Amygdala (tissue), 56 donors: ENCODE results near the gene CEACAM21.
"Not testable (repeated sequence)": the region's sequence is repeated elsewhere in the genome, so short reads cannot be mapped to it uniquely, and the experiment has no call there.

Experiments used
- DNase-seq, 56 donors: peaks; one replicate each; lab custom pipeline; 2025; lab: John Stamatoyannopoulos, UW

CEACAM21 gene

GRCh38 chr19:41548954-41549688 is 26.8 kb upstream of the CEACAM21 start:
- DNase-seq, result peak in 1 of 56 donors; percentile 23

GRCh38 chr19:41549884-41550283 is 26.1 kb upstream of the CEACAM21 start:
- DNase-seq, result no peak

- no peak for DNase-seq
Measured at GRCh38 chr19:41551212-41551610, 24.8 kb upstream of the CEACAM21 start.

GRCh38 chr19:41551711-41552110 is 24.3 kb upstream of the CEACAM21 start:
- no peak for DNase-seq

GRCh38 chr19:41552558-41552957 is 23.4 kb upstream of the CEACAM21 start:
- no peak for DNase-seq

- no peak for DNase-seq
Measured at GRCh38 chr19:41553804-41554203, 22.2 kb upstream of the CEACAM21 start.

GRCh38 chr19:41554907-41555306 is 21.1 kb upstream of the CEACAM21 start:
- peak in 1 of 56 donors; percentile 9 for DNase-seq

GRCh38 chr19:41555748-41556147 is 20.2 kb upstream of the CEACAM21 start:
- DNase-seq, result no peak

GRCh38 chr19:41563854-41564514 is 12.0 kb upstream of the CEACAM21 start:
- no peak for DNase-seq

- DNase-seq, result no peak
Measured at GRCh38 chr19:41564515-41565378, 11.2 kb upstream of the CEACAM21 start.

GRCh38 chr19:41565379-41565720 is 10.6 kb upstream of the CEACAM21 start:
- no peak for DNase-seq

- no peak for DNase-seq
Measured at GRCh38 chr19:41566001-41566400, 10.0 kb upstream of the CEACAM21 start.

- DNase-seq, result no peak
Measured at GRCh38 chr19:41569481-41570150, 6.3 kb upstream of the CEACAM21 start.

- DNase-seq, result no peak
Measured at GRCh38 chr19:41570179-41570578, 5.8 kb upstream of the CEACAM21 start.

GRCh38 chr19:41570639-41571112 is 5.3 kb upstream of the CEACAM21 start:
- peak in 30 of 56 donors; percentile 3 to 77 (median 27) for DNase-seq

GRCh38 chr19:41577144-41577830 is 1.3 kb downstream of the CEACAM21 start:
- DNase-seq, result no peak

GRCh38 chr19:41577833-41578232 is 1.9 kb downstream of the CEACAM21 start:
- DNase-seq, result no peak

- DNase-seq, result no peak
Measured at GRCh38 chr19:41578886-41579285, 2.9 kb downstream of the CEACAM21 start.

- not testable (repeated sequence) for DNase-seq
Measured at GRCh38 chr19:41581068-41581467, 5.1 kb downstream of the CEACAM21 start.
